HG02763 (cell line): Measurements from ENCODE around the gene LRBA.

Source experiments
- ATAC-seq: cut with Tn5 transposase; IDR thresholded peaks from one replicate; pipeline ENCODE4 v1.9.1; 2021; ENCODE audit warnings: mild to moderate bottlenecking, moderate library complexity; ENCODE audit not compliant: unreplicated experiment

Gene LRBA

DNA sequence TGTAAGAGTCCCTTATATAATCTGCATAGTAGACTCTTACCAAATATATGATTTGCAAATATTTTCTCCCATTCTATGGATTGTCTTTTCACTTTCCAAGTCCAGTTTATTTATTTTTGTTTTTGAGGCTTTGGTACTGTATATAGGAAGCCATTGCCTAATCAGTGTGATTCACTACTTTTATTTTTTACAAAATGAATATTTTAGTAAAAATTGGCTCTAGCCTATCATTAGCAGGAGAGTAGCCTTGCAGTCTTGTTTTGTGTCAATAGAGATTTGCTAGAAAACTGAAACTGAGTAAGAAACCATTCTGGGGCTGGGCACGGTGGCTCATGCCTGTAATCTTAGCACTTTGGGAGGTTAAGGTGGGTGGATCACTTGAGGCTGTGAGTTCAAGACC is 633.1 kb downstream of the LRBA start:
- ATAC-seq: no peak

DNA sequence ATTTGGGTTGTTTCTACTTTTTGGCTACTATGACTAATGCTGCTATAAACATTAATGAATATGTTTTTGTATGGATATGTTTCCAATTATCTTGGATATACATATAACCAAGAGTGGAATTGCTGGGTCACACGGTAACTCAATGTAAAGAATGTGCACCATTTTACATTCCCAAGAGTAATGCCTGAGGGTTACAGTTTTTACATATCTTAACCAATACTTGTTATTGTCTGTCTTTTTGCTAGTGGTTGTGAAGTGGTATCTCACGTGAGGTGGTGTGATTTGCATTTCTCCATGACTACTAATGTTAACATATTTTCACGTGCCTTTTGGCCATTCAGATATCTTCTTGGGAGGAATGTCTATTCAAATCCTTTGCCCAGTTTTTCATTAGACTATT is 633.5 kb downstream of the LRBA start:
- no peak for ATAC-seq

DNA sequence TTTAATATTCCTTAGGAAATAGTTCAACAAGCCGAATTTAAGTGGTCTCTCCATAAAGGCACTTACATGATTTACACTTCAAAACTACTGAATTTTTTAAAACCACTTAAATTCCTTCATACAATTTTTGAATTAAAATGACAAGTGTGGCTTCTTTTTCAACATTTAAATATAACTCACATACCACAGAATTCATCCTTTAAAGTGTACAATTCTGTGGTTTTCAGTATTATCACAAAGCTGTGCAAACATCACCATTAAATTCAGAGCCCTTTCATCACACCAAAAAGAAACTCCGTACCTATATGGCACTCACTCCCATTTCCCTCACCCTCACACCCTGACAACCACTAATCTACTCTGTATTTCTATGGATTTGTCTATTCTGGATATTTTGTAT is 634.0 kb downstream of the LRBA start:
- ATAC-seq: no peak

DNA sequence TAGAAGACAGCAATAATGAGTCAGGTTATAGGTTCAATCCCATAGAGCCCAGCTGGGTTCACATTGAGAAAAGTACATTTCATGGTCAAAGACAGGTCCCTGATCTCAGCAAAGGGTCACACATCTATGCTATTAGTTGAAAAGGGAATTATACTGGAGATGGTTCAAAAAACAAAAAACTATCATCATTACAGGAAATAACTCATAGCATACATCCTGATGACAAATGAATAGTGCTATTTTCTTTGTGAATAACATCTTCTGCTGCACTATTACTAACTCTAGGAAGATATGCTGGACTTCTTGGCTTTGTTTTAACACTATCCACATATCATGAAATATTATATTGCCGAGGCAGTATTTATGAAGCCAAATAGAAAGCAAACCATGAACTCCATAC is 635.6 kb downstream of the LRBA start:
- no peak for ATAC-seq

DNA sequence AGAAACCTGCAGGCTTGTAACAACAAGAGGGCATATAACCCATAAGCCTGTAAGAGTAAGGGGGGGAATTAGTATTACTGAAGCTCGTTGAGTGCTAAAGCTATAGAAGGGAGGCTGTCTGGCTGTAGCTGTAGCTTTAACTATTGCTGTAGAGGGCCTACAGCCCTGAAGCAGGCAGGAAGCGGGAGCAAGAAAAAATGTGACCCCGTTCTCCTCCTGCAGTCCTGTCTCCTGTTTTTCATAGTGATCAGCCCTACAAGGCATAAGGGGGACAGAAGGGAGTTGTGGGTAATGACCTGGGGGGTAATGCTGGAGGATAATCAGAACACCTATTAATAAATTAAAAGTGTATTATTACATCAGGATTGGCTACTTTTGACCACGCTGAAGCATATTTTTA is 640.1 kb downstream of the LRBA start:
- no peak for ATAC-seq

DNA sequence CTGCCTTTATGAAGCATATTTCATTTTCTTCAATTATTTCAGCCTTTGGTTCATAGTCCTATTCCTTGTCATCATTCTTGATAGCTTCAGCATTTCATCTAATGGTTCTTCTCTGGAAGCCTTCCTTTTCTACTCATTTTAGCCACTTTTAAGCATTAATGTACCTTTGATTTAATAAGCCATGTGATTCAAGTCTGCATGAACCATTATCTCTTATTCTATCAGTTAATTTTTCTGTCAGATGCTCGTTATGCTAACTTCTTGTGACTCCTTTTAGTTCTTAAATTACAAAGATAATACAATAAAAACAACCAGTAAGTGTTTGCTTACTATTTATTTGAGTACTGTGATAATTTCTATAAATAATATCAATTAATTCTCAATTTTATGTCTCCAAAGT is 643.2 kb downstream of the LRBA start:
- no peak for ATAC-seq

DNA sequence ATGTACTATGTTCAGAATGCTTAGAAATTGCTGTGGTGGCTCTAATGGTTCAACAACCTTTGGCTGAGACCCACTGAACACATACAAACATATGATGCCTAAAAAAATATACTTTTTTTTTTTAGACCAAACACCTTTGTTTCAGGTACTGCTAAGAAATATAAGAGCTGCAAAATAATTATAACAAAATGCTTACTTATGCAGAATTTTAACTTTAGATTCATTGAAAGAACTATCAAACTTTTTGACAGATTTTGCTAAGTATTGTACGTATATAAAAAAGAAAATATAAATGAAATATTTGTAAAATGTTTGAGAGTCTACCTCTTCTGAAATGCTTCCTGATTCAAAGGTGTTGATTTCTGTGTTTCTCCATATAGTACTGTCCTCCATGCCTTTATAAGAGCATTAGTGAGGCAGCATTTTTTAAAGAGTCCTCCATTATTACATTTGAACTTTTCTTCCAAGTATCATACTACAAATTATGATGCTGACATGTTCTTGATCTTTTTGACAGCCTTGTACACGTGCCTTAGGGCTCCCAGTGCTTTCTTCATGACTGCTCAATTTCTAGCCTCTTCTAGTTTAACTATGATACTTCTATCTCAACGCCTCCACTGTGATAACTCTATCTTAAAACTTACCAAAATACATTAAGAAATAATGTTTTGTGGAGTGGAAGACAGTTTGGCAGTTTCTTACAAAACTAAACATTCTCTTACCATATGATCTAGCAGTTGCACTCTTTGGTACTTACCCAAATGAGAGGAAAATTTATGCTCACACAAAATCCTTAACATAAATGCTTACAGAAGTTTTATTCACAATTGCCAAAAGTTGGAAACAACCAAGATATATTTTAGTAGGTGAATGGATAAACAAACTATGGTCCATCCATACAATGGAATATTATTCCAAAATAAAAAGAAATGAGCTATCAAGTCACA is 645.4 kb downstream of the LRBA start:
- ATAC-seq: no peak

DNA sequence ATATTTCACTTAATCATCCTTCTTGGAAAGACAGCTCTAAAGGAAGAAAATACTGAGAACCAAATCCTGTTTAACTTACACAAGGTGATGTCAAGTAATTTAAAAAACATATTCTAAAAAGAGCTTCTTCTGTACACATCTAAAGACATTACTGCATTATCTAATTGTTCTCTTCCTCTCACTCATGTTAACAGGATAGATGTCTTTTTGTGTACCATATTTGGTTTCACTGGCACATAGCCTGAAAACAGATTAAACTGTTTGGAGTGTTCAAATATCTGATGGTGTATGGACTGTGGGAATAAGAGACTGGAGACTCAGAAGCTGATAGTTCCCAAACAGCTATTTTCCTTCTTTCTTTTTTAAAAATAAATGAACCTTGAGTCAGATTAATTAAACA is 646.4 kb downstream of the LRBA start:
- no peak for ATAC-seq

DNA sequence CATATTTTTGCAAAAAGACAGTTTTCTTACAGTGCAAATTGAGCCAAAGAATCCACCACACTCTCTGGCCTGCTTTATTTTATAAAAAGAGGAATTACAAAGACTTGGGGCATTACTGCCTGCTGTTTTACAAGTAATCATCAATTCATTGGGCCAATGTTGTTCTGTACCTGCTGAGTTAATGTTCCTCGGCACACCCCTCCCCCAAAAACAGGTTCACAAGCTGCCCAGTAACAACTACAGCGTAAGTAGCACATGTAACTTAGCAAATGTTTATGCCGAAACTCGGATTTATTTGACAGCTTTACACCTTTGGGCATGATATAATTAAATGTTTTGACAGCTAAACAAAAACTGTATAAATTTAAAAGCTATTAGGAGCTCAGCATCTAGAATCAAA is 647.8 kb downstream of the LRBA start:
- no peak for ATAC-seq

DNA sequence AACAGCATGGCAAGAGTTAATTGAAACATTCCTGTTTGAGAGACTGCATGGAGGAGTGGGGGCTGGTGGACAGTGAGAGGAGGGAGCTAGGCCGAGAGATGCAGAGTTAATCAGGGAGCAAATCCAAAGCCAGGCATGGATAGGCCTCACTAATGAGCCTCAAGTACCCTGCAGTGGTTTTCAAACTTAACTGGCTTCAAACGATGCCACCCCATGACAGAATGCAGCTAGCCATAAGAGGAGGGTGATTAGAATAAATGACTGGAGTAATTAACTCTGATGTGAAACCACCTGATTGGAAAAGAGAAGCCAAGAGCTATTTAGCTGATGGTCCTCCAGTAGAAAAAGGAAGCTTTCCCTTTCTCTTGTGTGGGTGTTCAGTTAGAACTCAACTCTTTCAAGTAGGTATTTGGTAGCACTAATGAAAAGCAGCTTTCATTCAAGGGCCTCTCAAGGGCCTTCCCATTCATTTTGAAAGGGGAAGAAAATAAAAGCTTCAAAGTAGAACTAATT is 648.5 kb downstream of the LRBA start:
- peak; percentile 56 for ATAC-seq

DNA sequence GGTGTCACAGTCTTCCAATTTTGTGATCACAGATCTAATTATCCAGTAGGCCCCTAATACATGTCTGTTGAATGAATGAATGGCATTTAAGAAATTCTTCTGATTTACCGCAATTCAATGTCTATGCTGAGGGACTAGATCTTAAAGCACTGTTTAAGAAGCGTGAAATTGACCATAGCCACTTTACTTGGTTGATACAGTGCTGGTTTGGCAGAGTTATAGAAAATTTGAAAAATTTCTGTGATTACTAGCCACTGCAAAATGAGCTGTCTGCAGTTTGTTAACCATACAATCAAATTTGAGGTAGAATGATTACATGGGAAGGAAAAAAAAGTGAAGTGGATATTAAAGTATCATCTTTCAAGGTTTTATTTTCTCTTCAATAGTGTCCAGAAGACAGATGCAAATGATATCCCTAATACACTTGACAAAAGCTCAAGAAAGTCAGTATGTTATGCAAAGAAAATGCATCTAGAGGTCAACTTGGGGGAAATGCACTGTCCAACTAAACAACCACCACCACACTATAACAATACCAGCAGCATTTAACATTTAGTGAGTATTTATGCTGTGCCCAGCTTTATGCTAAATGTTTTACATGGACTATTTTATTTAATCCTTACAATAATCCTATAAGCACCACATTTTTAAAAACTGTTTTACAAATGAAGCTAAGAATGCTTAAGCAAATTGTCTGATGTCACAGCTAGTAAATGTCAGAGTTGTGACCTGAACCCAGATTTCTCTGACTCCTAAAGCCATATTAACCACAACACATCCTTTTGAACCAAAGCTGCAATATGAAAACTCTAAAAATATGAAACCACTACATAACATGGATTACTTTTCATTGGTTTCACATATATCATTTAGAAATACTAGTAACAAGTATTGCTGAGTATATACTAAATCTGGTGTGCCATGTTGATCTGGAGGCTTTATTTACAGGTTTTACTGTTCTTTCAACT is 651.1 kb downstream of the LRBA start:
- no peak for ATAC-seq

DNA sequence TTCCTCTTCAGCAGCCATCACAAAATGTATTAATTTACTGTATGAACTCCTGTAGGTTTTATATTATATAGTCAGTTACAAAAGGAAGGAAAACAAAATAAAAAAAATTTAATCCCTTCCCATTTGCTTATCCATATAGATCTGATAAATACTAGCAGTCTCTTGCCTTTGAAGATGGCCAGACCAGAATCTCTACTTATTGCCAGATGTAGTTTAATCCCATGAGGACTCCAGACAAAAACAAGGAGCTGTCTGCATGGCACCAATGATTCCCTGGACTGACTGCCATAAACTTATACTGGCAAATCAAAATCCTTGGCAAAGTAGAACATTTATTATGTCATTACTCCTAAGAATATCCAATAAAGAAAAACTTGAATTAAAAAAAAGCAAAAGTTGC is 656.4 kb downstream of the LRBA start:
- no peak for ATAC-seq

DNA sequence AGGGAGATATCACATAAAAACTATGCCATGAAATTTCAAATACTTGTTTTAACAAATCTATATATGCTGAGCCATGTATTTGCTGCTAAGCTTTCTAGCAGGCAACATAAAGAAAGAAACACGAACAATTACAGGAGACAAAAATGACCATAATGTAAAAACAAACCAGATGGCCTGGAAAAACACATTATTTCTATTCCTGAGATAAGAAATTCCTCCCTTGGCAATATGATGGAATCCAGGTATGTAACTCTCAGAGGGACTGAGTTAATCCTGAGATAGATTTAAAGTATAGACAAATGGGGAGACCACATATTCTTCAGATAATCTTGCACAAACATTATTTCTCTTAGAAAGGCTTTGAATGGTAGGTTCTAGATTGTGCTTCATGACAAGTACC is 657.3 kb downstream of the LRBA start:
- ATAC-seq: no peak

DNA sequence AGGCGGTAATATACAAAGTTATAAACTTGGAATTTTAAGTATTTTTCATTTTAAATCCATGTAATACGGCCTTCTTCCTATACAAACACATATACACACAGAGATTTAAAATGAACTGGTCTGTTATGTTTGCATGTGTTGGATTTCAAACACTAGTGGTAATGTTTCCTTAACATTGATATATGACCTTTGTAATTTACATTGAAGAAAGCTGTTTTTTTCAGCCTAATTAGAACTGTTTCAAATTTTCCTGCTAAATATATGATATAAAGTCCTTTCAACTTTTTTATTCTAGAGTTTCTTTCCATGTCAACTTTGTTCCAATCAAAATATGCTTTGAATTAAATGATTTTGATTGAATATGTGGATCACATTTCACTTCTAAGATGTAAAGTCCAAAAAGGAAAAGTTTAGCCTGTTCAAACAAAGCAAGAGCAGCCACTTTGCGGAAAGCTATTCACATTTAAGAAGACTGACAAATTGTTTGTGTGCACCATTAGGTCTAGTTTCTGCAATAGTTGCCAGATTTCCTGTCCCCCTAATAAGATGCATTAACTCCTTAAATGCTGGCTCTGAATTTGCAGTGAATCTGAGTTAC is 659.1 kb downstream of the LRBA start:
- no peak for ATAC-seq

DNA sequence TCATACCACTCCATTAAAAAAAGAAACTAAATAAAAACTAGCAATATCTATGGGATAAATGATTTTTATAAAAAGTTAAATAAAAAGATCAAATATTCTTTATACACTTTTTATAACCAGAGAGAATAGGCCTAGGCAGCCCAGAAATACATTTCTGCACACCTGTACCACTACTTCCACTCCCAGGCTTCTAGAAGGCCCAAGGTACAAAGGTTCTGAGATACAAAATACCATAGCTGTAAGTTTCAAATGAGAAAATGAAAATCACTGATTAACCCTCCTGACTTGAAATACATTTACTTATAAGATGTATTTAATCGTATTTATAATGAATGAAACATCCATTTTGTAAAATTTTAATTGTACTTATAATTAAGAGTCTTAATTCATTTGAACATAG is 659.7 kb downstream of the LRBA start:
- no peak for ATAC-seq

DNA sequence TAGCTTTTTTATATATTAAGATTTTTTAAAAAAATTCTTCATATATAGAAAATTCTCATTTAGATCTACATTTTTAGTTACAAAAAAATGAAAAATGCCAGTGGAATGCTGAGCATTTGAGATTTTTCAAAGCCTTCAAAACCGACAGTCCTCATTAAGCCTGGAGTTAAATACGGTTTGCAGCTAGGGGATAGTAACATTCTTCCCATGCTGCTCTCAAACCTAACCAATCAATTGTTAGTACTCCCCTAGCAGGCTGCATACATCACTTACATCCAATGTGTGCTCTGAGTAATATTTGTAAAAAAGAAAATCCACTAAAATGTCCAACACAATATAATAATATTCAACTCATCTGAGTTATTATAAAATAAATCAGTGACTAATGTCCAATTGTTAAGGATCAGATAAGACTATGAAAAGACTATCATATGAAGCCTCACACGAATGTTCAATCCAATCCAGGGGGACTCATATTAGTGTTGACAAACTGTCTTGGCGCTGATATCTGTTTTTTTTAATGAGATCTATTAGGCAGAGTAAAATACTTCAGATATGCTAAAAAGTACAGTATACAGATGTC is 660.8 kb downstream of the LRBA start:
- no peak for ATAC-seq

DNA sequence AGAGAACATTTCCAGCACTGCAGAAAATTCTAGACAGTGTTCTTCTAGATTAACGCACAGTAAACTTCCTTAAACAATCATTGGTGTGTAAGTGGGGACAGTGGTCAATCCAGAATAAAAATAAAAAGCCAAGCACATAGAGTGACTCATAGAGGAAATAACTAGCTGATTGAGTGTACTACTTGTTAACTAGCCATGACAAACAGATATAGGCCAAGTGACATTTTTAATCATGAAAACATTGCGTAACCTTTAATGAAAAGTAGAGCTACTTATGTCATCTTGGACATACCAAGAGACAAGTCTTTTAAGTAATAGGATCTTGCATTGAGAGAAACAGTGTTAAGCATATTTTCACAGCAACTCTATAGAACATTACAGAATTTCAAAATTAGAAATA is 667.0 kb downstream of the LRBA start:
- no peak for ATAC-seq

DNA sequence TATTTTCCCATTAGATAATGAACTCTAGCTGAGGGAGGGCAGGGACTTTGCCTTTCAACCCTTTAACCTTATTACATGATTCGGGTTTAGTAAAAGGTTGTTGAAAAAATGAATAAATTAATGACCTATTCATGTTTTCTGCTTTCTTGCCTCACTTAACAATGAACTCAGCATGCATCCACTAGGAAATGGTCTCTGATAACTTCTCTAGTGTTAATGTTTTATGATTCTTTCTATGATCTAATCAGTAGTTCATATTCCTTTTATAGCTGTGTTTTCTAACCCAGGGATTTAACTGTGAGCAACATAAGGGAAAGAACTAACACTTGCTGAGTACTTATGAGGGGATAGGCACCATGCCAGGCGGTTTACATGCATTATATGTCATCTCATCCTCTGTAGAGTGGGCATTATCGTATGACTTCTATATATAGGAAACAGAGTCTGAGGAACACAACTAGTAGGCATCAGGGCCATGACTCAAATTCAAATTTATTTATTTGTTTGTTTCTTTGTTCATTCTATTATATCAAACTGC is 669.8 kb downstream of the LRBA start:
- no peak for ATAC-seq

DNA sequence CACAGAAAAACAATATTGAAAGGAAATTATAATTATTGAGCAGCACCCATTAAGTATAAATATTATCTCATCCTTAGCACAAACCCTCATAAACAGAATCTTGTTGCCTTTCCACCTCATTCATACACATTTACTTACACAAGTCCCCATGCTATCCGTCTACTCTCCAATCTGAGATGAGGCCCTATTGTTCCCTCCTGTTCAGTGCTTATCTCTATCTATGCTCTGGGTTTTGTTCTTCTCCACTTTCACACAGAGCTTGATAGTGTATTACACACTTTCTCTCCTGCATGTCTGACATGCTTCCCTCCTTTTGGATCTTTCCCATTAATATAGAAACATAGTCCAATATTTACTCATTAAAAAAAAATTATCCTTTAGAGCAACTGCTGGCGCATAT is 671.3 kb downstream of the LRBA start:
- no peak for ATAC-seq

DNA sequence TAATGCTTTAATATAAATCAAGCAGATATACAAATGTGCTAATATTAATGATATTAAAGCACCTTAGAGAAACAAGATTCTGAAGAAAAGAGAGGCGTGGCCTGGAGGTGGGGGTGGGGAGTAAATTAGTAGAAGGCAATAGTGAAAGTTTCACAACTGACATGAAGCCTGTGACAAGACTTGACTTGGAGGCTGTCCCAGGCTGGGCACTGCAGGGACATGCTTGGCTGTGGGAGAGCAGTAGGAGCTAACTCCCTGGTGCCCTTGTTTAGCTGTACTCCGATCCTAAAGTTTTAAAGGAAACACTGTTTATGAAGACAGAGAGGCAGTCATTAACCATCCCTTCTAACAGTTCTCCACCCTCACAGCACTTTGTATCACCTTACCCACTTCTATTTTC is 672.1 kb downstream of the LRBA start:
- no peak for ATAC-seq

DNA sequence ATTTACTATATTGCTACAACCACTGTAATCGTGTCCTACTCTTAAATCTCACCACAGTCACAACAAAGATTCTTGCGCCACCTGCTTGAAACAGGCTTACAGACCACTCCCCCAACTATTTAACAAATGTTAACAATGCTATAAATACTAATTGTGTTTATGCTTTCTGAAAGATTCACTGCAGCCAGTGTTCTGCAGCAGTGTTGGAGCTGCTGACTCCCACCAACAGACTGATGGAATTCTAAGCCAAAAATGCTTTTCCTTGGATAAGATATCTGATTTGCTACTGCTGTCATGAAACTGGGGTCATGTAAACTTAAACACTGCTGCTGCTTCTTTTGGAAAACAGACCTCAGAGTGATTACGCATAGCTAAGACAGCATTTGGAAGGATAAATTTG is 677.4 kb downstream of the LRBA start:
- ATAC-seq: no peak
